ENCODE results near the gene TMOD1.

Gene TMOD1

DNA sequence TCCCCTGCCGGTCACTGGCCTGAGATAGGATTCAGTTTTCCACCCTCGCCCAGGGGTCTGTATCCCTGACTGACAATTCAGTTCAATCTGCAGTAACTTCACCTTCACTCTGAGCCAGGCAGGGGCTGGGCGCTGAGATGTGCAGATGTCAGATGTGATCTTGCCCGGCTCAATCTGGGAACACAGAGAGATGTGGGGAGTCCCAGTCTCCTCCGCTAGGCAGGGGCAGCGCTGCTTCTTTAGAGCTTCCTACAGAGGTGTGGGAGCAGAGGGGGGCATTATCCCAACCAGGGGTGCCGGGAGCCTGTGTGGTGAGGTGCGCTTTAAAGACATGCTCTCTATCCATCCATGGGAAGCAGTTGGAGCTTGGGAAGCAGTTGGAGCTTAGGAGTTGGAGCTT lies 14.6 kb downstream of the TMOD1 start:
- DNase-seq (ENCODE audit: low spot score), result peak; percentile 8

DNA sequence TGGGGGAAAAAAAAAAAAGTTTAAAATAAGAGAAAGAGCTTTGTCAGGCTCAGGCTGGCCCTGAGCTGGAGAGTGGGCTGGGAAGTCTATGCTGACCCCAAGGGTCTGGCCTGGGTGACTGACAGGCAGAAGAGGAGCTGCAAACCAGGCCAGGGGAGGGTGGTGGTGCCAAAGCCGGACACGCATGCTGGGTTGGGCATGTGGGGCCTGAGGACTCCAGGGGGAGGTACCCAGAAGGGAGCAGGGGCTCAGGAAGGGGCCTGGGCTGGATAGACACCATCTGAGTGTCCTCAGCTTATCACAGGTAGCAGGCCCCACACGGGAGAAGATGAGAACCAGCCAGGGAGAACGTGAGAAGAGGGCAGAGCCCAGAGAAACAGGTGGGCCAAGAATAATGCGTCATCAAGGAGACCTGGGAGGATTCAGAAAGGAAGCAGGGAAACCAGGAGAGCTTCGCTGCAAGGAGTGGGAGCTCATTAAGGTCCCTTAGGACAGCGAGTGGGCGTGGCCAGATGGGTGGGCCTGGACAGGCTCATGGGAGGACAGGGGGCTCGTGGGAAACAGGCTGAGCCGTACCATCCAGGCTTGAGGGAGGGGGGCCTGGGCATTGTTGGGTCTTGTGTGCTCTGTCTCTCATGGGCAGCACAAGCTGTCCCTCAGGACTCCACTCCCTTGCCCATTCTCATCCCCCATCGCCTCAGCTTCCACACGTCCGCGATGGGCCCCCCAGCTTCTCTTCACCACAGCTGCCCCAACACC lies 16.0 kb downstream of the TMOD1 start:
- peak; percentile 55 for DNase-seq (ENCODE audit: low spot score)

DNA sequence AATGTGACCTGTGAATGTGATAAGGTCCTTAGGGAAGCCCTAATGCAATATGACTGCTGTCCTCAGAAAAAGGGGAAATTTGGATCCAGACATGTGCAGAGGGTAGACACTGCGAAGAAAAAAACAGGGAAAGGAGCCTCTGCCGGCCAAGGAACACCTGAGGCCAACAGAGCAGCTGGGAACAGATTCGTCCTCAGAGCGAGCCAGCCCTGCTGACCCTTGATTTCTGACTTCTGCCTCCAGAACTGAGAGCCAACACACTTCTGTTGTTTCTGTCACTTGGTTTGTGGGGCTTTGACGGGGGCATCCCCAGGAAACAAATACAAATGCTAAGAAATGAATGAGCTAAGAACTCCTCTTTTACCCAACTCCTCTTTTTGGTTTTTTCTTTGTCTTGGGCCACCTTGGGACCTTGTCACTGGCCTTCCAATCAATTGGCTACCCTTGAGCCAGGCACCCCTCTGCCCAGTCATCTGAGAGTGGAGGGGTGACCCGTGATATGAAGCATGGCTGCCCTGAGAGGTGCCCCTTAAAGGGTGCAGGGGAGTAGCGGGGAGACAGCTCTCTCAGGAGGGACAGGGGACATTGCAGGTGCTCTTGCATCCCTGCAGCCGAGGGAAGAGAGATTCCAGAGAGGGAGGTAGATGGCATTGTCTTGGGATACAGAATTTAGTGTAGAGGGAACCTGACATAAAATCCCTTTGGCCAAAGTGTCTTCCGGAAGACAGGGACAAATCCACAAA lies 16.9 kb downstream of the TMOD1 start:
- DNase-seq (ENCODE audit: low spot score), result no peak

DNA sequence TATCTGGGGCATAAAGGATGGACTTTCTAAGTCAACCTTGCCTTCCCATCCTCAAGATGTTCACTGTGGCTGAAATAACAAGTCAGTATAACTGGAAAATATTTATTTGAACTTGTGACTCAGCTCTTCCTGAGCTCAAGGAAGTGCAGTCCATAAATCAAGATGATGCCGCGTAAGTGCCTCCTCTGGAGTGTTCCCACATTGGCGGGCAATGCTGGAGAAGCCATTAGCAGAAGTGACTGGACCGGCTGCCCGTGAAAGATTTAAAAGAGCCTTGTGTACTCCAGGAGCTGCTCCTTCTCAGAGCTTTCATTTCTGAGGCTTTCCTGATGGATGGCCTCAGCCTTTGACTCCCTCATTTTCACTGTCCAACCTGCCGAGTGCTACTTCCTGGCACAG lies 17.4 kb downstream of the TMOD1 start:
- DNase-seq (ENCODE audit: low spot score), result no peak

DNA sequence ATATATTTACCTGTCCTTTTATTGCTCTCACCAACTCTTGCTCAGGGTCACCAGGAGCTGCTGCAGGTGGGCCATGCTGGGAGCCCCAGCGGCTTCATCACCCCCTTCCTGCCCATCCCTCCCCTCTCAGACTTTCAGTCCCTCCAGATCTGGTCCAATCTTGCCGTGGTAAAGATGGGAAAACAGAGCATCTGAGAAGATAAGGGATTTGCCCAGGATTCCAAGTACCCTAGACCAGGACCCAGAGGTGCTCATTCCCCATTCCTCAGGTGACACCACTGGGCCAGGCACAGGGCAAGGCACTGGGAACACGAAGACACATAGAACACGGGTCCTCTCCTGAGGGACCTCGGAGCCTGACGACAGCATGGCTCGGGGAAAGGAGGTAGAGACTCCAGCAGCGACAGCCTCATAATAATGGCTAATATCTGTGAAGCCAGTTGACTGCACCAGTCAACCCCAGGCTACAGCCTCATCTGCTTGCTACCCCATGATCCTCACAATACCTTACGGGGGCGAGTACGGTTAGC lies 18.0 kb downstream of the TMOD1 start:
- DNase-seq (ENCODE audit: low spot score), result no peak

DNA sequence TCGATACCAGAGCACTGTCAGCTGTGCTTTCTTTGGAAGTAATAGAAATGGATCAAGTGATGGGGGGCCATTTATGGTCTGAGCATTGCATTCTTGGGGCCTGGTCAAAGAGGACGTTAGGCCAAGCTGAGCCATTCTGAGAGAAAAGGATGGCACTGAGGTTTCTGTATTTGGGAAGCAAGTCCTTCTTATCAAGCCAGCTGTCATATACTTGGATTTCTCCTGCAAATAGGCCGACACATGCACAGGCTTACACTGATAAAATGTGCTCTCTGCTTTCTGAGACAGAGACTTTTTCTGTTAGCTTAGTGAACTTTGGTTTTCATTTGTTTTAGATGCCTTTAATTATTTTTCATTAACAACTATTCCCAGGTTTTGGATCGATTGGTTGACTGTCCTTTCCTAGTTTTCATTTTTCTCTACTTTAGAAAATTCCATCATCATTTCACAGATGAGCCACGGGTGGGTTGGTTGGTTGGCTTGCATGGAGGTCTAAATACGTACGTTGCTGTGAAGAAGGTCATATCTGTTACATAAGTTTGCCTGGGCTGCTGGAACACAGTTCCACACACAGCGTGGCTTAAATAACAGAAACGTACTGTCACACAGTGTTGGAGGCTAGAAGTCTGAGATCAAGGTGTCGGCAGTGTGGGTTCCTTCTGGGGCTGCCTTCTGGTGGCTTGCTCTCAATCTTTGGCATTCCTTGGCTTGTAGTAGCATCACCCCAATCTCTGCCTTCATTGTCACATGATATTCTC lies 20.3 kb downstream of the TMOD1 start:
- DNase-seq (ENCODE audit: low spot score), result no peak

DNA sequence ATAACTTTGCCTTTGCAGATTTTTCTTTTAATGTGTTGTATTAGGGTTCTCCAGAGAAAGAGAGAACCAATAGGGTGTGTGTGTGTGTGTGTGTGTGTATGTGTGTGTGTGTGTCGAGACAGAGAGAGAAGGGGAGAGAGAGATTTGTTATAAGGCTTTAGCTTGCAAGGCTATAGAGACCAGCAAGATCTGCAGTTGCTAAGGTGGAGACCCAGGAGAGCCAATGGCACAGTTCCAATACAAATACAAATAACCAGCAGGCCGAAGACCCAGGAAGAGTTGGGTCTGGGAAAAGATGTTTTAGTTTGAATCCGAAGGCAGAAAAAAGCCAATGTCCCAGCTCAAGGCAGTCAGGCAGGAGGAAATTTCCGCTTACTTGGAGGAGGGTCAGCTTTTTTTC lies 23.0 kb downstream of the TMOD1 start:
- DNase-seq (ENCODE audit: low spot score), result no peak

DNA sequence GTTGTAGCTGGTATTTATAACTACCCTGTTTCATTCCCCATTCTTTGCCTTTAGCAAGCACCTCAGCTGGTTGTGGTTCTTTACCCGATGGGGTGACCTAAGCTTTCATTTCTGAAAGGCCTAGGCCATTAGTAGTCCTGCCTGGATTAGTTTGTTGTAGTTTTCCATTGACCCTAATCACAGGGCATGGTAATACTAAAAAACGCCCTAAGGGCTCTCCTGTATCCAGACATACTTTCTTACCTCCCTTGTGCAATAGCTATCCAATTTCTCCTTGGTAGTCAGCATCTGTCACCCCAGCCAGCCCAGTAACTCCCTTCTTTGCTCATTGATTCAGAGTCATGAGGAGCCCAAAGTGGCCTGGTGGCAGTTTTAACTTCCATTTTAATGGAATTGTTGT lies 24.0 kb downstream of the TMOD1 start:
- no peak for DNase-seq (ENCODE audit: low spot score)

DNA sequence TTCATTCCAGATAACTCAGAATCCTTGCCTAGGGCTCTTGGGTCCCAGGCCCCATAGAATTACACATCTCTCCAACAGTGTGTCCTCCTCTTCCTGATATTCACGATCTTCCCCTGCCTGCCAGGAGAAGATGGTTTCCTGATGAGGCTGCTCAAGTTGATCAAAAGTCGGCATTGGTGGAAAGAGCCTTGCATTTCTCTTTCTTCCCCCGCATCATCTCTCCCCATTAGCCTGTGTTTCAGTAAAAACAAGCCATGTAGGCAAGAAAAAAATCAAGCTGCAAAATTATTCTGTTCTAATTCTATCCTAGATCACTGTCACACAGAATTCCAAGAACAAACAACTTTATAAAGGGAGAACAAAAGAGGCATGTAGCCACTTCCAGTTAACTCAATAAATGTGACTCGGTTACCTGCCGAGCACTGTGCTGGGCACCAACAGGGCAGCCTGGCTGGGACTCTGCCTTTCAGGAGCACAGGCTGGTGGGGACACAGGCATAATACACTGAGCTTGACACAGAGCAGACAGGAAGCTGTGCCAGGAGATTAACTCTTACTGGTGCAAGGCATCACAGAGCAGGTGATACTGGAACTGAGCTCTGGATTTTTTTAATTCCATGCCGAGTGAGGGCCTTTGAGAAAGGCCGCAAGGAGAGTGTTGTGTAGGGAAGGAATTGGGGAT lies 25.6 kb downstream of the TMOD1 start:
- no peak for DNase-seq (ENCODE audit: low spot score)

DNA sequence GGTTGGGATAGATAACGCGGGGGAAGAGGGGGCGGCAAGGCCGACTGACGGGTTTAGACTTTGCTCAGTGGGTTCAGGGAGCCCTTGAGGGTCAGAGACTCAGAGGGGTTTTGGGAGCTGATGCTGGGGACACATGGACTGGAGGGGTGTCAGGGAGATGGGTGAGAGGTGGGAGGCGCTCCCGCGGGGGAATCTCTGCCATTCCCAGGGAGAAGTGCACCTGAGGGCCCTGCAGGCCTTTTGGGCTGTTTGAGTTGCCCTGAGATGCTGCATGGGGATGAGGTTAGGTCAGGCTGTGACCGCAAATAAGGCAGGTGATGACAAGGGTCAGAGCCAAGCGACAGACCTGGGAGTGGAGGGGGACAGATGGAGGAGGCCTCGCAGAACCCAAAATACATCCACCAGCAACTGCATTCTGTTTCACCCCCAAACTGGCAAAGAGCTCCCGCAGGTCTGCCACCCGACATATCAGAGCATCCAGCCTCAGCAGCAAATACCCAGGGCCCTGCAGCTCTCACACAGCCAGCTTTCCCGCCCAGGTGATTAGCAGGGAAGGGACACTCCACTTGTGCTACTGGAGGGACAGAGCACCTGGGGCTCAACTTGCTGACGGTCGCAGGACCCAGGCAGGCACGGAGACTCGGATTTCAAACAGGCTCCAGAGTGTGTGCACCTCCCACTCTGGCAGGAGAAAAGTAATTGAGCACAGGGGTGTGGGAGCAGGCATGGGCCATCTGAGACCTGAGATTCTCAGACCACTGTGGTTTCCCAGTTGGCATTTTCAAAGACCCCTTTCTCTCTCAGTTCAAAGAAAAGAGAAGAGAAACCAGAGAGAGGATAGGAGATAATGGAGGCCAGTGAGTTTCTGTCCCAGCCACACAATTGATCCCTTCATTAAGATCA lies 26.4 kb downstream of the TMOD1 start:
- DNase-seq (ENCODE audit: low spot score), result no peak

DNA sequence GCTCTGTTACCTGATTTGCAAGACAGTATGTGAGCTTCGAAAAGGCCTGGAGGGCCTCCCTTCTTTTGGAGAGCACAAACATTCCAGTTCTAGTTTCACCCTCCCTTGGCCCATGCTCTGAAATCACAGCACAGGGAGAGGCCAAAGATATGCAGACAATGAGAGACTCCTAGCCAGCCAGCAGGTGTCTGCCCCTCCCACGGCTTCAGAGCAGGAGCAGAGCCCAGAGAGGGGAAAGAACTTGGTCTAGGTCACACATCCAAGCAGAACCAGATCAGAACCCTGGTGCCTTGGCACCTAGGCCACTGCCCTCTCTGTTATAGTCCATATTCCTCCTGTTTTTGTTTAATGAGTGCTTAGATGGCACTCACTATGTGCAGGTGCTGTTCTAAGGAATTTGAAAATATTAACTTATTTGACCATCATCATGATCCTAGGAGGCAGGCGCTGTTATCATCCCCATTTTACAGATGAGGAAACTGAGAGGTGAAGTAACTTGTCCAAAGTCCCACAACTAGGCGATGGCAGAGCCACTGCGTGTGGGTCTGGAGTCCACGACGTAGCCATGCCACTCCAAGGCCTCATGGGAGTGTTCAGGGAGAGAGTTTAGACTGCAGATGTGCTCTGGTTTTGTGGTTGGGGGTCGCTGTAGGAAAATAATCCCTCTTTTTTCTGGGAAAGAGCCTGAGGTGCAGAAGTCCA lies 27.2 kb downstream of the TMOD1 start:
- DNase-seq (ENCODE audit: low spot score), result no peak

DNA sequence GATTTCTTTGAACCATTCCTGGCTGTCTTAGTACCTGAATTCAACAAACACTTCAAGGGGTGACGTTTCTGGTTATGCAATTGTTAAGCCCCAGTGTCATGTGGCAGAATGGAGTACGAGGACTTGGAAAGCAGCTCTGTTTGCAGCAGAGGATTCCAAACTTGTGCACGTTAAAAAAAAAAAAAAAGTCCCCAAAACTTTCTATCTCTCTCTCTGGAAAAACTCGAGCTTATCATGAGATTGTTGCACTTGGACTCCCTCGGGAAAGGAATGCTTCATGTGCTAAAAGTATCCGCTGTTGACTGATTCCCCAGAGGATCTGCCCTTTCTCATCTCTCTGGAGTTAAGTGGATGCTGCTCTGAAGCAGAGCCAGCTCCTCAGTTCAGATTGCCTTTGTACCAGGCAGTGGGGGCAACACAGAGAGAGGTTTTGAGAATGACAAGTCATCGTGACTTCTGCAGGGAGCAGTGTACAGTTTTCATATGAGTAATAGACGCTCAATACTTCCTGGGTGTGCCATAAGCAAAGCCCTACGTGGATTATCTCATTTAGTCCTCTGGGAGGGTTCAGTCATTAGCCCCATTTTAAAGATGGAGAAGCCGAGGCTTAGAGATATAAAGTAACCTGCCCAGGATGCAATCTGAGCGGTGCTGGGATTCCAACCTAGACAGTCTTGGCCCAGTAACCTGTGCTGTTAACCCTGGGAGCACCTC lies 28.1 kb downstream of the TMOD1 start:
- no peak for DNase-seq (ENCODE audit: low spot score)

DNA sequence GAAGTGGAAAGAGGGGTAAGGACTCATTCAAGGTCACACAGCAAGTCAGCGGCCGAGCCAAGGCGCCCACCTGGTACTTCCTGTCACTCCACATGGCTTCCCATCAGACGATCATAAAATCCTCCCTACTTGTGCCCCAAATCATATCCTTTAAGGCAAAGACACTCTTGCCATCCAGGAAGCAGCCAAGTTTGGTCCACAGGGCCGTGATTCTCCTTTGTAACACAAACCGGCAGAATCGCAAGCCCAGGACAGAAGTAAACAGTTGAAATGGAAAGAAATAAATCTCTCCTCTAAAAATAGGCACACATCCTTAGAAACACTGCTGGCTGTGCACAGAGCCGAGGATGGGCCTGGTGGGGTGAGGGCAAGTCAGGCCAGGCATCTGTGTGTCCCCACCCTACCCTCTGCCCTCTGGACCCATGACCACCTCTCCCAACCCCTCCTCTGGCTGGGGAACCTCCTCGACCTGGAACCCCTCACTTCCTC lies 30.5 kb downstream of the TMOD1 start:
- DNase-seq (ENCODE audit: low spot score), result no peak

DNA sequence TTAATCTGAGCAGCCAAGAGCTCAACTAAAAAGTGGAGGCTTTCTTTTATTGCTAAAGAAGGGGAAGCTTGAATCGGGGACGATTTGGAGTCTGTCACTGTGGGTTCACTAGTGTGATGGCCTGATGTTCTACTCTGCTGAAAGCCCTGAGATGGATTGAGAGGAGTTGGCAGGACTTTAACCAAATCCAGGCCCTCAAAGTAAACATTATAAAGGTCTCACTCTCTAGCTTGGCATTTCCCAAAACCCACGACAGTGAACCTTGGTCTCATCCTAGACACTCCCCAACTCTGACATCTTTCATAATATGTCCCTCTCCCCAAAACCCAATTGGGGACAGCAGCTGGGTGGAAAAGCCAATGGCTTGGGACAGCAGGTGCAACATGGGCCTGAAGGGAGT lies 32.7 kb downstream of the TMOD1 start:
- no peak for DNase-seq (ENCODE audit: low spot score)

DNA sequence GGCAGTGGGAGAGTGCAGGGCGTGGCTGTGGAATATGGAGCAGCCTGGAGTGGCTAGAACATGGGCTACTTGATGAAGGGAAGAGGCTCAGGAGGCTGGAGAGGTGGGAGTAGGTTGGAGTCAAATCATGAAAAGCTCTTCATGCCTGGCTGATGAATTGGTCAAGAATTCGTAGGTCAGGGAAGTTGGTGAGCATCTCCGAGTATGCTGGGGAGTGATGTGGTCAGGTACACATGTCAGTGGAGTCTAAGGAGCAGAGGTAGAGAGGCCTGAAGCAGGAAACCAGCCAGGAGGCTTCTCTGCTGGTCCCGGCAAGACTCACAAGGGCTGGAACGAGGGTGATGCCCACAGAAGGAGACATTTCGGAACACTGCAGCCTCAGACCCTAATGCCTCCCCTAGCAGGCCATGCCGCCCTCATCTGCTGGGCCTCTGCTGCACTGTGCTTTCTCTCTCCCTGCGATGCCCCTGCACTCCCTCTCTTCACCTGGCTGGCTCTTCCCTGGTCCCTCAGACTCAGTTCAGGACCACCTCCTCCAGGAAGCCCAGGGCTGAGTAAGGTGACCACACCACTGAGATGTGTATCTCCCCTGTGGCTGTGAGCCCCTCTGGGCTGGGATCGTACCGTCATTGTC lies 33.6 kb downstream of the TMOD1 start:
- no peak for DNase-seq (ENCODE audit: low spot score)

DNA sequence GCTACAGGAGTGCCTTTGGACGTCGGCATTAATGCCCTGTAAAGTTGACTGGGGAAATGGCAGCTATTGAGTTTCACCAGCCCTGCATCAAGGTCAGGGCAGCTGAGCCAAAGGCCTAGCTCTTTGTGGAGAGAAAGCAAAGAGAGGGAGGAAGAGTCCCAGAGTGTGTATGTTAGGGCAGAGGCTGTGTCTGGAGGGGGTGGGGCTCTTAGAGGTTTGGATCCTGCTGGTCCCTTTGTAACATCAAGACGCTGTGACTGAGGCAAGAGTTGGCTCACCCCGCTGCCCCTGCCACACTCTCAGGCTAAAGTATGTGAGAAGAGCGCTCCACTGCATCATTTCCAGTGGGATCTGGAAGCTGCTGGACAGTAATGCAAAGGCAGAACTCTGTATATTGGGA lies 34.3 kb downstream of the TMOD1 start:
- DNase-seq (ENCODE audit: low spot score), result no peak

DNA sequence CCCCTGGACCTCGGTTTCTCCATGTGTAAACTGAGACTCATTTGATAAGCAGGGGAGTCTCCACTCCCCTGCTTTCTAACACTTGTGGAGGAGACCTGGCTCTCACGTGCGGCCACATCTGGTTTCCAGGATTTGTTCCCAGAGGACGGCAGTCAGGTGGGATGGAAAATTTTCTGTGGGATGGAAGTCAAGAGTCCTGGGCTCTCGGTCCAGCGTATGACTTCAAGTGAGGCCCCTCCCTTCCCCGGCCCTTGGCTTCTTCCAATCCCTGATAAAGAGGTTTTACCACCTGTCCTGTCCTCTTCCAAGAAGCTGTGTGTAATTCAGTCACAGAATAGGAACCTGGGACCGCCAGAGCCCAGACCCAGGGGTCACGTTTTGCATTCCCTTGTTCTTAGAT lies 35.0 kb downstream of the TMOD1 start:
- DNase-seq (ENCODE audit: low spot score), result no peak

DNA sequence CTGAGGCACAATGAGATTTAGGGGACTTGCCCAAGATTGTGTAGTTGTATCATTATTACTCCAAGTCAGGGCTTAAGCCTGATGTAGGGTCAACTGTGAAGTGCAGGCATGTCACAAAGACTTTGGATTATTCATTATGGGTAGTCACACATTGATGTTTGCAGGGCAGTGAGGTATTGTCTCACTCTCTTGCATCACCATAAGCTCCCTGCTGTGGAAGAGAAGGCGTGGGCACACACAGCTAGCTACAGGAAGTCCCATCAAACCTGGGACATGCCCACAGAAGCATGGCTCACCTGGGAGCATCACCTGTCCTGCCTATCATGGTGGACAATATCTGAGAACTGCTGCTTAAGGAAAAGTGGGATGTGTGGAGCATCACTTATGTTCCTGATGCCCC lies 42.1 kb downstream of the TMOD1 start:
- DNase-seq (ENCODE audit: low spot score), result no peak

DNA sequence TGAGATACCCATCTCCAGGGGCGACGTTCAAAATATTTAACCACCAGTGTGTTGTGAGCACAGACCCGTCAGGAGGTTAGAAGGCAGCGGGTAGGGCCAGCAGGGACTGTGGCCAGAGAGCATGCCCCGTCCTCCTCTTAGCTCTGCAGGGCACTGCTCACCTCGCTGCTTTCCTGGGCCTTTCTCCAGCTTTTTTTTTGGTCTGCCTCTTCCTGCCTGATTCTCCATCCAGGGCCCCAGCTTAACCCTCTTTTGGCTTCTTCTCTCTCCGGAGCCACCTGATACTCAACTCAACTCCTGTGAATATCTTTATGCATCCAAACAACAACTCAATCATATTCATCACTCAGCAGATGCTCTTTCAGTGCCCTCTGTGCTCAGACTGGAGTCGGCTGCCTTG lies 44.0 kb downstream of the TMOD1 start:
- DNase-seq (ENCODE audit: low spot score), result no peak
